OCI-LY1 (cell line): ENCODE data around the gene GATAD2A.

ENCODE experiments used
- H2AFZ ChIP-seq: fragments of 200-600 bp; sonication (generic), shearing (Covaris generic); 2 replicates; pipeline ENCODE4 v1.6.0; 2014; ENCODE audit warnings: antibody characterized with exemption, mild to moderate bottlenecking, low read length
- H3F3A ChIP-seq: fragments of 200-600 bp; sonication (generic), shearing (Covaris generic); 2 replicates; pipeline ENCODE4 v1.6.0; 2014; ENCODE audit warnings: mild to moderate bottlenecking, antibody characterized with exemption, low read length, moderate library complexity; ENCODE audit not compliant: insufficient read depth
- H3K27ac ChIP-seq: fragments of 200-600 bp; sonication (generic); 2 replicates; pipeline ENCODE4 v1.5.1; 2014; ENCODE audit warnings: low read length, mixed run types, mild to moderate bottlenecking, low read depth; ENCODE audit not compliant: poor library complexity, severe bottlenecking
- H3K27me3 ChIP-seq: fragments of 200-600 bp; sonication (generic); 2 replicates; pipeline ENCODE4 v1.6.0; 2014; ENCODE audit warnings: antibody characterized with exemption, mild to moderate bottlenecking, low read length, moderate library complexity; ENCODE audit not compliant: insufficient read depth
- H3K36me3 ChIP-seq: fragments of 200-600 bp; sonication (generic); 2 replicates; pipeline ENCODE4 v1.6.1; 2014; ENCODE audit warnings: mild to moderate bottlenecking, antibody characterized with exemption, low read length, moderate library complexity, mixed read lengths; ENCODE audit not compliant: insufficient read depth
- H3K4me1 ChIP-seq: fragments of 200-600 bp; sonication (generic); 2 replicates; pipeline ENCODE4 v1.5.1; 2014; ENCODE audit warnings: mild to moderate bottlenecking, low read length, moderate library complexity; ENCODE audit not compliant: insufficient read depth, severe bottlenecking
- H3K4me2 ChIP-seq: fragments of 200-600 bp; sonication (generic), shearing (Covaris generic); 2 replicates; pipeline ENCODE4 v1.6.1; 2014; ENCODE audit warnings: low read length
- H3K4me3 ChIP-seq: fragments of 200-600 bp; sonication (generic); 2 replicates; pipeline ENCODE4 v1.5.1; 2014; ENCODE audit warnings: low read length, low read depth, mild to moderate bottlenecking, mixed read lengths; ENCODE audit not compliant: poor library complexity, severe bottlenecking
- H3K79me2 ChIP-seq: fragments of 200-600 bp; shearing (Covaris generic); 2 replicates; pipeline ENCODE4 v1.6.1; 2016; ENCODE audit warnings: mixed run types, low read length, mixed read lengths; ENCODE audit not compliant: insufficient read depth
- H3K9ac ChIP-seq: fragments of 200-600 bp; sonication (generic), shearing (Covaris generic); 2 replicates; pipeline ENCODE4 v1.6.1; 2014; ENCODE audit warnings: mild to moderate bottlenecking, low read length, mixed read lengths
- H3K9me2 ChIP-seq: fragments of 200-600 bp; sonication (generic), shearing (Covaris generic); 2 replicates; pipeline ENCODE4 v1.6.1; 2014; ENCODE audit warnings: low read depth, mild to moderate bottlenecking, low read length, mixed read lengths
- H3K9me3 ChIP-seq: fragments of 200-600 bp; shearing (Covaris generic); 2 replicates; pipeline ENCODE4 v1.6.1; 2014; ENCODE audit warnings: low read length, mixed read lengths
- H4K20me1 ChIP-seq: fragments of 200-600 bp; sonication (generic), shearing (Covaris generic); 2 replicates; pipeline ENCODE4 v1.6.0; 2016; ENCODE audit warnings: mild to moderate bottlenecking, low read length; ENCODE audit not compliant: insufficient read depth
- CTCF ChIP-seq: fragments of 200-600 bp; sonication (generic), shearing (Covaris generic); IDR thresholded peaks from 2 replicates; pipeline ENCODE4 v1.5.1; 2017; ENCODE audit warnings: mild to moderate bottlenecking, antibody characterized with exemption, low read length, moderate library complexity, mixed read lengths
- EZH2 ChIP-seq: fragments of 200-600 bp; sonication (generic), shearing (Covaris generic); IDR thresholded peaks from 2 replicates; pipeline ENCODE4 v1.8.0; 2017; ENCODE audit warnings: borderline replicate concordance, mixed run types, mild to moderate bottlenecking, antibody characterized with exemption, low read length, moderate library complexity, mixed read lengths

The GATAD2A gene

GRCh38 chr19:19526581-19527370 is 121.3 kb downstream of the GATAD2A start:
- TF ChIP-seq EZH2 (no peak), CTCF (no peak)
- no peaks in the 10 kb centered on the region; the same call in 1 of the 2 replicates for H3F3A ChIP-seq
- H3K27ac ChIP-seq: peak overlapping the region; percentile 96
- H3K4me1 ChIP-seq: peaks cover 51% of the 10 kb centered on the region
- H3K9me2 ChIP-seq: no peaks in the 10 kb centered on the region
- no peak overlapping the region for H2AFZ ChIP-seq
- H3K4me3 ChIP-seq: peak overlapping the region; percentile 43
- peaks cover 44% of the 10 kb centered on the region for H3K36me3 ChIP-seq
- no peaks in the 10 kb centered on the region for H3K9me3 ChIP-seq
- H3K79me2 ChIP-seq: peaks cover 11% of the 10 kb centered on the region
- no peaks in the 10 kb centered on the region for H4K20me1 ChIP-seq
- H3K27me3 ChIP-seq: no peaks in the 10 kb centered on the region
- peak overlapping the region; percentile 69 for H3K4me2 ChIP-seq
- H3K9ac ChIP-seq: peak overlapping the region; percentile 65; the same call in 1 of the 2 replicates

GRCh38 chr19:19527371-19527656 is 121.8 kb downstream of the GATAD2A start:
- Histone ChIP-seq H3K79me2 (peaks cover 8% of the 10 kb centered on the region), H4K20me1 (no peaks in the 10 kb centered on the region), H3K27me3 (no peaks in the 10 kb centered on the region), H3K4me1 (peaks cover 51% of the 10 kb centered on the region), H3K9me3 (no peaks in the 10 kb centered on the region), H2AFZ (no peak overlapping the region), H3K36me3 (peaks cover 44% of the 10 kb centered on the region), H3K9me2 (no peaks in the 10 kb centered on the region), H3K9ac (peak overlapping the region; percentile 25; the same call in 1 of the 2 replicates), H3F3A (no peaks in the 10 kb centered on the region; the same call in 1 of the 2 replicates), H3K4me3 (no peak overlapping the region), H3K27ac (peak overlapping the region; percentile 96), H3K4me2 (peak overlapping the region; percentile 69; the same call in 1 of the 2 replicates)
- TF ChIP-seq EZH2 (no peak), CTCF (no peak)

- TF ChIP-seq CTCF (no peak), EZH2 (no peak)
- H3K27me3 ChIP-seq: no peaks in the 10 kb centered on the region
- no peak overlapping the region for H3K4me3 ChIP-seq
- peaks cover 50% of the 10 kb centered on the region for H3K4me1 ChIP-seq
- H2AFZ ChIP-seq: no peak overlapping the region
- no peaks in the 10 kb centered on the region for H3K9me2 ChIP-seq
- no peak overlapping the region for H3K4me2 ChIP-seq
- peaks cover 41% of the 10 kb centered on the region for H3K36me3 ChIP-seq
- H3K27ac ChIP-seq: peak overlapping the region; percentile 96
- no peak overlapping the region for H3K9ac ChIP-seq
- H3K9me3 ChIP-seq: no peaks in the 10 kb centered on the region
- H4K20me1 ChIP-seq: no peaks in the 10 kb centered on the region
- H3K79me2 ChIP-seq: peaks cover 3% of the 10 kb centered on the region
- no peaks in the 10 kb centered on the region; the same call in 1 of the 2 replicates for H3F3A ChIP-seq
These were observed 122.5 kb downstream of the GATAD2A start for GRCh38 chr19:19527674-19528625.
